LNCaP clone FGC (cell line): ENCODE data around the gene GAS1.

Experiments
- DNase-seq: peaks from one replicate; pipeline ENCODE4 v3.0.0-alpha.2; 2011; ENCODE audit warnings: low read depth
- H3K4me3 ChIP-seq: 2 replicates; pipeline ENCODE4 v1.5.1; 2011; ENCODE audit warnings: mild to moderate bottlenecking, low read depth, low read length, control low read depth
- TF ChIP-seq, protein P1 (sequence below): IDR thresholded peaks from 2 replicates; pipeline ENCODE4 v1.5.1; 2012; ENCODE audit warnings: mild to moderate bottlenecking; ENCODE audit not compliant: control insufficient read depth, insufficient read depth; ENCODE audit errors: extremely low read depth

The GAS1 gene

DNA sequence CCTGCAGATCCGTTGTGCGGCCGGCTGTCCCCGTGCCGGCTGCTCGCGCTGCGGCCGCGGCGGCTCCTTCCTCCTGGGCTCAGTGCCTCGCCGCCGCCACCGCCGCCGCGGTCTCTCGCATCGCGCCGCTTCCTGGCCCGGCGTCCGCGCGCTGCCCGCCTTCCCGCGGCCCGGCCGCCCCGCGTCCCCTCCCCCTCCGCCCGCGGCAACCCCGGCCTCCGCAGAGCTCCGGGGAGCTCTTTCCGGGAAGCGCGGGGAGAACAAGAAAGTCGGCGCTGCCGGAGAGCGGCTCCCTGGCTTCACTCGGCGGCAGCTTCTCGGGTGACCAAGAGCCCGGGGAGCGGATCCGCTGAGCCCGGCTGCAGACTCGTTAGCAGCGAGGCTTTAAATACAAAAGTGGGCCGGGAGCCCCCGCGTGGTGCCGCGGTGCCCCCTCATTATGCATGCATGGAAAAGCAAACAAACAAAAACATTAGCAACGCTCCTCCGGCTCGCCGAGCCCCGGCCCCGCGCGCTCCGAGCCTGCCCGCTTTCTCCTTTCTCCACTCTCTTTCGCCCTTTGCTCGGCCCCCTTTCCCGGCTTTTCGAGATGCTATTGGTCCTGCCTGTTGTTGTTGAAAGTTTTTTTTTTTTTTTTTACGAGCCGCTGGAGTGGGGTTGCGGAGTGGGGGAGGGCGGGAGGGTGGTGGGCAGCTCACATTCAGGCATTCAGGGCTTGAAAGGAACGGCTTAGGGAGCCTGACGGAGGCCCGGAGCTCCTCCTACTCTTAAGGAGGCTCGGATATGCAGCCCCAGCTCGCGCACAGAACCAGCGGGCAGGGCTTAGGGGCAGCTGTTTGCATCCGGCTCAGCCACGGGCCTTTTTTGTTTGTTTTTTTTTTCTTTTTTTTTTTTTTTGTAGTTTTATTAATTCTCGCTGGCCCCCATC, at the start of gene GAS1:
TSS of gene GAS1 (minus strand) at position 361 of the 928 bp plus-strand sequence. CDS start 727 bp downstream, outside the sequence.
- TF ChIP-seq, protein P1, sequence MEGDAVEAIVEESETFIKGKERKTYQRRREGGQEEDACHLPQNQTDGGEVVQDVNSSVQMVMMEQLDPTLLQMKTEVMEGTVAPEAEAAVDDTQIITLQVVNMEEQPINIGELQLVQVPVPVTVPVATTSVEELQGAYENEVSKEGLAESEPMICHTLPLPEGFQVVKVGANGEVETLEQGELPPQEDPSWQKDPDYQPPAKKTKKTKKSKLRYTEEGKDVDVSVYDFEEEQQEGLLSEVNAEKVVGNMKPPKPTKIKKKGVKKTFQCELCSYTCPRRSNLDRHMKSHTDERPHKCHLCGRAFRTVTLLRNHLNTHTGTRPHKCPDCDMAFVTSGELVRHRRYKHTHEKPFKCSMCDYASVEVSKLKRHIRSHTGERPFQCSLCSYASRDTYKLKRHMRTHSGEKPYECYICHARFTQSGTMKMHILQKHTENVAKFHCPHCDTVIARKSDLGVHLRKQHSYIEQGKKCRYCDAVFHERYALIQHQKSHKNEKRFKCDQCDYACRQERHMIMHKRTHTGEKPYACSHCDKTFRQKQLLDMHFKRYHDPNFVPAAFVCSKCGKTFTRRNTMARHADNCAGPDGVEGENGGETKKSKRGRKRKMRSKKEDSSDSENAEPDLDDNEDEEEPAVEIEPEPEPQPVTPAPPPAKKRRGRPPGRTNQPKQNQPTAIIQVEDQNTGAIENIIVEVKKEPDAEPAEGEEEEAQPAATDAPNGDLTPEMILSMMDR, result no peak
- H3K4me3 ChIP-seq, result peak within 1 kb of the TSS; percentile 54
- DNase-seq, result no peak

GRCh38 chr9:86994231-86994630, 46.9 kb upstream of the GAS1 start:
- H3K4me3 ChIP-seq, result no peak overlapping the region
- TF ChIP-seq, protein P1, result no peak
- DNase-seq, result no peak

DNA sequence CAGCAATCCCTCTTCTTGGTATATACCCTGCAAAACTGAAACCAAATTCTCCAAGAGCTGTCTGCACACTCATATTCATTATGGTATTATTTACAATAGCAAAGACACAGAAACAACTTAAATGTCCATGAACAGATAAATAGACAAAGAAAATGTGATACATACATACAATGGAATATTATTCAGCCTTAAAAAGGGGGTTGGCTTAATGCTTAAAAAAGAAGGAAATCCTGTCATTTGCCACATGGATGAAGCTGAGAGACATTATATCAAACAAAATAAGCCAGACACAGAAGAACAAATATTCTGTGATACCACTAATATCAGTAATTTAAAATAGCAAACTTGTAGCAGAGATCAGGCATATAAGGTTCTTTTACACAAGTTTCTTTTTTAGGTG, 46.5 kb upstream of the GAS1 start:
- TF ChIP-seq, protein P1, result no peak
- no peak for DNase-seq
- H3K4me3 ChIP-seq, result no peak overlapping the region

- no peak for DNase-seq
- TF ChIP-seq, protein P1, result no peak
- no peak overlapping the region for H3K4me3 ChIP-seq
Measured at GRCh38 chr9:86991077-86991476, 43.8 kb upstream of the GAS1 start.

DNA sequence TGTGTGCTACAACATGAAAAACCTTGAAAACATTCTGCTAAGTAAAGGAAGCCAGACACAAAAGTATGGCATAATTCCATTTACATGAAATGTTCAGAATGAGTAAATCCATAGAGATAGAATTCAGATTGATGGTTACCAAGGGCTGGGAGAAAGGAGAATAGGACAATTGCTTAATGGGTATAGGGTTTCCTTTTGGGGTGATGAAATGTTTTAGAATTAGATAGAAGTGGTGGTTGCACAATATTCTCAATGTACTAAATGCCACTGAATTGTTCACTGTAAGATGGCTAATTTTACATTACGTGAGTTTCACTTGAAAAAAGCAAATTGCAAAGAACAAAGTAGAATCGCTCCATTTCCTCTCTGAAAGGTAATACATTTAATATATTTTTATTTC, 43.0 kb upstream of the GAS1 start:
- no peak for DNase-seq
- H3K4me3 ChIP-seq, result no peak overlapping the region
- TF ChIP-seq, protein P1, result no peak

DNA sequence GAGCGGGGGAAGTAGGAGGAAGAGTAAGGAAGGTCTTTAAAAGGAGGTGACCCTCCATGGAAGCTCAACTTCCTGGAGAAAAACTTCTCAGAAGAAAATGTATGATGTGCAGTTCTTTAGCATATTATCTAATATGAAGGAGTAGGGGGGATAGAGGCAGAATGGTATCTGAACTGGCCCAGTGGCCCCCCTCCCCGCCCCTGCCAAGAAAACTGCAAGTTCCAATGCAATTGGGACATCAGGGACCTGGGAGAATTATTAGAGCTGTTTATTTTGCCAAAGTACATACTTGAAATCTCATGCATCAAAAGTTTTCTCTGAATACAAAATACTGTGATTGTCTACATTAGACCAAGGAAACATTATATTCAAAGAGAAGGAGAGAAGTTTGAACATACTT, 40.6 kb upstream of the GAS1 start:
- no peak overlapping the region for H3K4me3 ChIP-seq
- DNase-seq, result no peak
- TF ChIP-seq, protein P1, result no peak
